B cell (primary cell): ENCODE data around the gene NOS3. TPM values are rescaled to one million over a fixed set of nuclear protein-coding genes. Genes with fewer than 3 reads are reported as not detected.

Source experiments
- ATAC-seq: fragments of 200-7000 bp; cut with Tn5 transposase; one replicate; pipeline ENCODE4 v1.10.0; 2021; ENCODE audit warnings: low read depth, mild to moderate bottlenecking, moderate number of reproducible peaks, moderate library complexity
- CTCF ChIA-PET: fragments of 350-600 bp; sonication (Branson Sonifier 250); formaldehyde crosslinking; loops from one replicate; lab custom pipeline; 2021; ENCODE audit warnings: antibody characterized with exemption, inconsistent platforms; lab: Charles Lee
- POLR2A ChIA-PET: fragments of 350-600 bp; sonication (Branson Sonifier 250); formaldehyde crosslinking; loops from one replicate; lab custom pipeline; 2021; ENCODE audit warnings: antibody characterized with exemption; lab: Charles Lee
- DNase-seq: peaks from one replicate; pipeline ENCODE4 v3.0.0; 2013
- H2AFZ ChIP-seq: 2 replicates; pipeline ENCODE4 v1.6.1; 2012; ENCODE audit warnings: mild to moderate bottlenecking, low read depth, low read length; ENCODE audit not compliant: insufficient read depth, poor library complexity, severe bottlenecking
- H3K27ac ChIP-seq, 2 donors: 1 replicate in 1 of 2; 2 replicates in 1 of 2; pipeline ENCODE4 v1.5.1; 2012 to 2013; ENCODE audit warnings: low read length in 2 of 2, mild to moderate bottlenecking in 2 of 2, moderate library complexity in 1 of 2
- H3K27me3 ChIP-seq, 4 experiments: fragments of 200-600 bp in 1 of 4; sonication (generic) in 1 of 4; replicated peaks in 1 of 4; 1 replicate in 2 of 4; 2 replicates in 2 of 4; pipeline versions ENCODE4 v1.6.1 to v1.7.0; 2013 to 2016; ENCODE audit warnings: low read length in 3 of 4, mild to moderate bottlenecking in 2 of 4, mixed read lengths in 1 of 4, moderate library complexity in 1 of 4; ENCODE audit not compliant: insufficient read depth in 4 of 4, control insufficient read depth in 3 of 4; ENCODE audit errors: control extremely low read depth in 1 of 4
- H3K36me3 ChIP-seq, 2 experiments: replicated peaks in 1 of 2; 1 replicate in 1 of 2; 2 replicates in 1 of 2; pipeline versions ENCODE4 v1.6.1 to v1.7.1; 2013; ENCODE audit warnings: low read length in 1 of 2; ENCODE audit not compliant: insufficient read depth in 2 of 2, control insufficient read depth in 1 of 2; ENCODE audit errors: control extremely low read depth in 1 of 2, extremely low read depth in 1 of 2
- H3K4me1 ChIP-seq, 2 donors: fragments of 200-600 bp in 1 of 2; sonication (generic) in 1 of 2; 1 replicate in 1 of 2; 2 replicates in 1 of 2; pipeline versions ENCODE4 v1.5.1 to v1.6.1; 2013 to 2017; ENCODE audit warnings: low read length in 2 of 2; ENCODE audit not compliant: control insufficient read depth in 2 of 2, insufficient read depth in 2 of 2
- H3K4me2 ChIP-seq: replicated peaks from 2 replicates; pipeline ENCODE3; 2012; ENCODE audit warnings: mild to moderate bottlenecking, low read depth, low read length; ENCODE audit not compliant: poor library complexity, severe bottlenecking
- H3K4me3 ChIP-seq, 5 experiments: fragments of 200-600 bp in 1 of 5; sonication (generic) in 1 of 5; 1 replicate in 3 of 5; 2 replicates in 2 of 5; pipeline versions ENCODE4 v1.5.1 to v1.7.0; 2011 to 2016; ENCODE audit warnings: low read length in 4 of 5, mild to moderate bottlenecking in 4 of 5, low read depth in 2 of 5, control low read depth in 1 of 5, moderate library complexity in 1 of 5; ENCODE audit not compliant: insufficient read depth in 1 of 5; ENCODE audit errors: control extremely low read depth in 1 of 5, extremely low read depth in 1 of 5
- H3K79me2 ChIP-seq: fragments of 200-600 bp; sonication (generic); one replicate; pipeline ENCODE4 v1.6.0; 2016; ENCODE audit warnings: low read length; ENCODE audit not compliant: control insufficient read depth, insufficient read depth
- H3K9ac ChIP-seq: fragments of 200-600 bp; sonication (generic); 2 replicates; pipeline ENCODE4 v1.6.1; 2017; ENCODE audit warnings: mild to moderate bottlenecking, low read length, moderate library complexity
- H3K9me3 ChIP-seq, 3 donors: one replicate each; pipeline versions ENCODE4 v1.6.1 to v1.7.1; 2013; ENCODE audit warnings: low read length in 2 of 3; ENCODE audit not compliant: control insufficient read depth in 2 of 3, insufficient read depth in 1 of 3; ENCODE audit errors: control extremely low read depth in 1 of 3
- H4K20me1 ChIP-seq: 2 replicates; pipeline ENCODE4 v1.6.0; 2012; ENCODE audit warnings: mild to moderate bottlenecking, low read length; ENCODE audit not compliant: insufficient read depth, control insufficient read depth, poor library complexity, severe bottlenecking
- H3K27ac Mint-ChIP-seq: one replicate; pipeline ENCODE4 v1.8.0; 2021; ENCODE audit warnings: mixed read lengths
- H3K27me3 Mint-ChIP-seq: one replicate; pipeline ENCODE4 v1.8.0; 2021; ENCODE audit warnings: mixed read lengths
- H3K4me1 Mint-ChIP-seq: one replicate; pipeline ENCODE4 v1.8.0; 2021; ENCODE audit warnings: mixed read lengths
- H3K4me3 Mint-ChIP-seq: one replicate; pipeline ENCODE4 v1.8.0; 2021; ENCODE audit warnings: mixed read lengths
- H3K9me3 Mint-ChIP-seq: one replicate; pipeline ENCODE4 v1.8.0; 2022; ENCODE audit warnings: mixed read lengths; ENCODE audit not compliant: insufficient read depth
- CTCF ChIP-seq: fragments of 200-600 bp; IDR thresholded peaks from one replicate; pipeline ENCODE4 v1.8.0; 2022; ENCODE audit warnings: antibody characterized with exemption, mild to moderate bottlenecking
- EZH2 ChIP-seq: IDR thresholded peaks from 2 replicates; pipeline ENCODE4 v1.6.1; 2012; ENCODE audit warnings: borderline replicate concordance, low read depth, mild to moderate bottlenecking, moderate library complexity, low read length; ENCODE audit not compliant: insufficient read depth, poor library complexity, severe bottlenecking
- WGBS: methylation state at CpG from one replicate; pipeline ENCODE4 v1.1.5; 2013; ENCODE audit warnings: missing lambda C conversion rate; ENCODE audit not compliant: insufficient coverage; 5-methylcytosine and 5-hydroxymethylcytosine counted together
- intact Hi-C: fragments of 100-400 bp; cut with micrococcal nuclease; formaldehyde crosslinking; loops from one replicate; pipeline ENCODE4 v1.10.0; 2022
- polyA plus RNA-seq: library from polyadenylated mRNA; depleted of rRNA; stranded (reverse); fragments of >200 nt; gene quantifications from 2 replicates; pipeline ENCODE4 v1.2.3, GENCODE V29; 2012
- total RNA-seq, 2 donors: library from RNA; stranded (reverse); fragments of 120-200 nt in 1 of 2; gene quantifications; 1 replicate in 1 of 2; 2 replicates in 1 of 2; pipeline versions ENCODE4 v1.2.3 to v1.2.4, GENCODE V29; 2013 to 2022

The NOS3 gene
- total and polyA plus RNA-seq, 2 donors (not counting 1 experiment from before 2014, with no cell fraction given) = 0.39 to 0.54 TPM

- H3K4me2 ChIP-seq = peak overlapping the region; percentile 97
- peak overlapping the region; percentile 77 for H2AFZ ChIP-seq
- H3K36me3 ChIP-seq = no peaks in the 10 kb centered on the region
- peak overlapping the region; percentile 60 for H3K9ac ChIP-seq
- WGBS = 47% methylated on average over 13 of the region's 13 CpGs
- intact Hi-C loops = no loop called here
- H3K4me3 ChIP-seq = peak overlapping the region in 3 of 5 experiments; percentile 34 to 51 (median 51)
- ChIA-PET POLR2A (interaction anchor here (2.3 kb wide), 1 partner anchor 11 kb away, joined by 11 read pairs; the partner anchor contains the start of gene ABCB8), CTCF (interaction anchor here (0.6 to 3.9 kb wide), 17 partner anchors 8 to 1246 kb away, joined by 3 to 25 read pairs (median 5); partner anchors contain the start of gene ABCB8)
- peaks cover 0 to 28% (median 0%) of the 10 kb centered on the region in 3 donors for H3K9me3 ChIP-seq
- Mint-ChIP-seq H3K27ac (no peak overlapping the region), H3K4me1 (peaks cover 52% of the 10 kb centered on the region), H3K9me3 (no peaks in the 10 kb centered on the region), H3K27me3 (peaks cover 25% of the 10 kb centered on the region), H3K4me3 (peak overlapping the region; percentile 91)
- no peak for ATAC-seq
- H3K27ac ChIP-seq = no peak overlapping the region
- H3K27me3 ChIP-seq = peaks cover 0 to 47% (median 21%) of the 10 kb centered on the region in 4 experiments
- no peak for TF ChIP-seq CTCF
- TF ChIP-seq EZH2 = no peak
- peaks cover 36 to 48% of the 10 kb centered on the region in 2 donors for H3K4me1 ChIP-seq
- no peaks in the 10 kb centered on the region for H4K20me1 ChIP-seq
- no peaks in the 10 kb centered on the region for H3K79me2 ChIP-seq
- DNase-seq = no peak
These were observed 26.6 kb downstream of the NOS3 start for GRCh38 chr7:151017370-151017952.

GRCh38 chr7:151017953-151018420 is 27.2 kb downstream of the NOS3 start:
- H3K79me2 ChIP-seq = no peaks in the 10 kb centered on the region
- 4% methylated on average over 34 of the region's 34 CpGs for WGBS
- no peak for TF ChIP-seq EZH2
- peak; percentile 98 for TF ChIP-seq CTCF

More at GRCh38 chr7:151017953-151018420, 27.2 kb downstream of the NOS3 start:
- Histone ChIP-seq H4K20me1 (no peaks in the 10 kb centered on the region), H3K9ac (peak overlapping the region; percentile 60), H3K36me3 (no peaks in the 10 kb centered on the region), H3K9me3 (peaks cover 0 to 25% (median 0%) of the 10 kb centered on the region in 3 donors), H3K4me1 (peaks cover 33 to 44% of the 10 kb centered on the region in 2 donors), H3K4me2 (peak overlapping the region; percentile 97), H3K27ac (no peak overlapping the region), H3K27me3 (peaks cover 0 to 47% (median 21%) of the 10 kb centered on the region in 4 experiments), H2AFZ (peak overlapping the region; percentile 77), H3K4me3 (peak overlapping the region in 4 of 5 experiments; percentile 34 to 51 (median 42))
- intact Hi-C loops = loop anchor here (1.0 kb wide), 3 partner anchors 10 to 120 kb away; partner anchors contain the start of gene ABCB8
- ChIA-PET CTCF (interaction anchor here (0.6 to 3.9 kb wide), 23 partner anchors 8 to 1247 kb away, joined by 3 to 25 read pairs (median 4); partner anchors contain the start of genes ABCB8, CDK5 and TMUB1), POLR2A (interaction anchor here (2.3 kb wide), 1 partner anchor 10 kb away, joined by 11 read pairs; the partner anchor contains the start of gene ABCB8)
- Mint-ChIP-seq H3K4me1 (peaks cover 47% of the 10 kb centered on the region), H3K27ac (peak overlapping the region; percentile 72), H3K9me3 (no peaks in the 10 kb centered on the region), H3K4me3 (peak overlapping the region; percentile 91), H3K27me3 (peaks cover 28% of the 10 kb centered on the region)
- ATAC-seq = peak; percentile 68
- DNase-seq = peak; percentile 83
